Measurements from ENCODE around the gene TMEM145.
A peak's percentile ranks its signal among the peaks of the same experiment; 100 is the strongest.

TMEM145 gene

GRCh38 chr19:42290136-42290522 is 23.0 kb upstream of the TMEM145 start:
- DNase-seq = no peak

DNA sequence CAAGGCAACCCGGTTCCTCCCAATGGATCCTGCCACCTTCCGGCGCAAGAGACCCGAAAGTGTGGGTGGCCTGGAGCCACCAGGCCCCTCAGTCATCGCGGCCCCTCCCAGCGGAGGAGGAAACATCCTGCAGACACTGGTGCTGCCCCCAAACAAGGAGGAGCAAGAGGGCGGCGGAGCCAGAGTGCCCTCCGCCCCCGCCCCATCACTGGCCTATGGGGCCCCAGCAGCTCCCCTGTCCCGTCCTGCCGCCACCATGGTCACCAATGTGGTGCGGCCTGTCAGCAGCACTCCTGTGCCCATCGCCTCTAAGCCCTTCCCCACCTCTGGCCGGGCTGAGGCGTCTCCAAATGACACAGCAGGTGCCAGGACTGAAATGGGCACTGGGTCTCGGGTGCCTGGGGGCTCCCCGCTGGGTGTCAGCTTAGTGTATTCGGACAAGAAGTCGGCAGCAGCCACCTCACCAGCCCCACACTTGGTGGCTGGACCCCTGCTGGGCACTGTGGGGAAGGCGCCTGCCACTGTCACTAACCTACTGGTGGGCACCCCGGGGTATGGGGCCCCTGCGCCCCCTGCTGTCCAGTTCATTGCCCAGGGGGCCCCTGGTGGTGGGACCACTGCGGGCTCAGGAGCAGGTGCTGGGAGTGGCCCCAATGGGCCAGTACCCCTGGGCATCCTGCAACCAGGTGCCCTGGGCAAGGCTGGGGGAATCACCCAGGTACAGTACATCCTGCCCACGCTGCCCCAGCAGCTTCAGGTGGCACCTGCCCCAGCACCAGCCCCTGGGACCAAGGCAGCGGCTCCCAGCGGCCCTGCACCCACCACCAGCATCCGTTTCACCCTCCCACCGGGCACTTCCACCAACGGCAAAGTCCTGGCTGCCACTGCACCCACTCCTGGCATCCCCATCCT is 22.3 kb upstream of the TMEM145 start:
- peak; percentile 80 for DNase-seq

- DNase-seq = no peak
Measured at GRCh38 chr19:42291435-42291810, 21.7 kb upstream of the TMEM145 start.

GRCh38 chr19:42292042-42292960 is 20.8 kb upstream of the TMEM145 start:
- no peak for DNase-seq

GRCh38 chr19:42292963-42293362 is 20.1 kb upstream of the TMEM145 start:
- no peak for DNase-seq

- DNase-seq = no peak
Measured at GRCh38 chr19:42293540-42293939, 19.6 kb upstream of the TMEM145 start.

GRCh38 chr19:42293948-42294347 is 19.2 kb upstream of the TMEM145 start:
- DNase-seq = no peak

DNA sequence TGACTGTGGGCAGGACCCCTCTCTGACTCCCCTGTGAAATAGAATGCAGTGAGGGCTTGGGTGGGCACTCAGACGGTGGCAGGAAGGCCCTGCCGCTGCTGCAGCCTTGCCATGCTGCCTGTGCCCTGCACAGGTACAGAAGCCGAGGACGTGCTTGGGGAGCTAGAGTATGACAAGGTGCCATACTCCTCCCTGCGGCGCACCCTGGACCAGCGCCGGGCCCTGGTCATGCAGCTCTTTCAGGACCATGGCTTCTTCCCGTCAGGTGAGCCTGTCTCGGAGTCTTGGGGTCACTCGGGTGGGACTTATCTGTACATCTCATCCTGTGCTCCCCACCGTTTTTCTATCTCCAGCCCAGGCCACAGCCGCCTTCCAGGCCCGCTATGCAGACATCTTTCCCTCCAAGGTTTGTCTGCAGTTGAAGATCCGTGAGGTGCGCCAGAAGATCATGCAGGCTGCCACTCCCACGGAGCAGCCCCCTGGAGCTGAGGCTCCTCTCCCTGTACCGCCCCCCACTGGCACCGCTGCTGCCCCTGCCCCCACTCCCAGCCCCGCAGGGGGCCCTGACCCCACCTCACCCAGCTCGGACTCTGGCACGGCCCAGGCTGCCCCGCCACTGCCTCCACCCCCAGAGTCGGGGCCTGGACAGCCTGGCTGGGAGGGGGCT is 18.5 kb upstream of the TMEM145 start:
- no peak for DNase-seq

DNA sequence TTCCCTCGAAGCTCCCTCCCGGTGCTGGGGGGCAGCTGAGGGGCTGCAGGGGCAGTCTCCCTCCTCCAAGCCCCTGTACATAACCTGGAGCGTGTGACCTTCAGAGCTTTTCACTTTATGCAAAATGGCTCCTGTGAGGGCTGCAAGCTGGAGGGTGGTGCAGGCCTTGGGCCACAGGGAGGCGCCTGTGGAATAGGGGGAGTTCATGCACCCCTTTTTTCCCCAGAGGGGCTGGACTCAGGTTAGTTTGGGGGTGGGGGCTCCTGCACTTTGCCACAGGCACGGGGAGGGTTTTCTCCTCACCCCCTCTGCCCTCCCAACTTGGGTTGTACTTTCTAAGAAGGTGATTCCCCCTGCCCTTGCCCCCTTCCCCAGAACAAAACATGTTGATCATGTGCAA is 17.8 kb upstream of the TMEM145 start:
- DNase-seq = no peak

- peak; percentile 98 for DNase-seq
Measured at GRCh38 chr19:42295831-42296525, 17.1 kb upstream of the TMEM145 start.

GRCh38 chr19:42297039-42297438 is 16.1 kb upstream of the TMEM145 start:
- no peak for DNase-seq

GRCh38 chr19:42301646-42302203 is 11.4 kb upstream of the TMEM145 start, which contains the start of gene PRR19:
TSS of gene PRR19 (plus strand) at chr19:42302132. CDS start at chr19:42309585, 7,453 bp downstream.
- DNase-seq = no peak

DNA sequence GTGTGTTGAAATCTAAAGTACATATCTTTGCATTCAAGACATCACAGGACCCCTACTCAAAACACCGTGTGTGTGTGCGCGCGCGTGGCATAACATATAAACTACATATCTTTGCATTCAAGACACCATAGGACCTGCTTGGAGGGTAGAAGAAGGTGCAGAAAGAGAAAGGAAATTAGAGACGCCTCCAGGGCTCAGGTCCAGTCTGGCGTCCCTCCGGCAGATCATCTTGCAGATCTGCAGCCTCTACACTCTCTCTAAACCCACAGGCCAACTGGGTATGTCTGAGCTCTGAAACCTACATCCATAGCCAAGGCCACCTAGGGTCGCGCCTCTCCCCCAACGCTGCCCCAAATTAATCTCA is 10.0 kb upstream of the TMEM145 start:
- no peak for DNase-seq

- no peak for DNase-seq
Measured at GRCh38 chr19:42303876-42304275, 9.2 kb upstream of the TMEM145 start.

DNA sequence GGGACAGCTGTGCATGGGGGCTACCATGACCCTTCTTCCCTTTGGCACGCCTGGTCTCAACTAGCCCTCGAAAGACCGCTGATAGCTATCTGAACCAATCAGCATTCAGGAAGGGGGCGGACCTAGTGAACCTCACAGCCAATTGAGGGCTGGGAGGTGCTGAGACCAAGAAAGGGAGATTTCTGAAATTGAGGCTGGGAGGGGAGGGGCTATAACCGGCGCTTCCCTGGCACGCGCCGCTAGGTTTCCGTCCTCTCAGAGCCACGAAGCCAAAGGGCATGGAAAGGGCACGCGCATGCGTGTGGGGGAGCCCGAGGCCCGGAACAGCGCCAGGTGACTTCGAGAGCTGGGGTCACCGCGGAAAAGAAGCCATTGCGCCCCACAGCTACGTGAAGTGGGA is 6.5 kb upstream of the TMEM145 start:
- DNase-seq = no peak

DNA sequence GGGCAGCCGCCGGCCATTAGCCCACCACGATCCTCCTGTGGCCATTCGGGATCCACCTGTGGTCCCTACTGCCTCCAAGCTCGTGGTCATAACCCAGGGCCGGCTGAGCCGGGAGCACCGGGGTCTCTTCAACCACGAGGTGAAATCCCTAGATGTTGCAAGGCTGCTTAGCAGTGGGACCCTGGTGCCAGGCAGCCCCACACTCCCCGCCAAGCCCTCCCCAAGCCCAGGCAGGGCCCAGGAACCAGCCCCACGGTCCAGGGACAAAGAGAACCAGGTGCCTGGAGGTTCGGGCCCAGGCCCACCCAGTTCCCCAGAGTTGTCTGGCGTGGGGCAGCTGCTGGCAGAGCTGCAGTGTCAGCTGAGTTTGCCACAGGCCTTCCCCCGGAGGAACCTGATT is 3.4 kb upstream of the TMEM145 start:
- DNase-seq = no peak

DNA sequence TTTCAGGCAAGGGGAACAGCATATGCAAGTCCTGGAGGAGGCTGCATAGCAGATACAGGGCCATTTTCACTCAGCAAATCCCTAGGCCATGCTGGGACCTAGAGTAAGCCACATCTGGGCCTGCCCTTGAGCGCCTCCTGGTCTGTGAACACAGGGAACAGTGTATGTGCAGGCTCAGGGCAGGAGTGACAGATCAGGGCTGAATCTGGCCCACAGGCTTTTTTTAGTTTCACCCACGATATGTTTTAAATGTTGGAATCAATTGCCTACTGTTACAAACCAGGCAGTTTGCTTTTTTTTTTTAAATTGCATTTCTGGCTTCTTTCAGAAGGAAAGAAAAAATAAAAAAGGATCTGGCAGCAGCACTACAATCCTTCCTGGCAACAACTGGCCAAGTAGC is 1.5 kb upstream of the TMEM145 start:
- no peak for DNase-seq

DNA sequence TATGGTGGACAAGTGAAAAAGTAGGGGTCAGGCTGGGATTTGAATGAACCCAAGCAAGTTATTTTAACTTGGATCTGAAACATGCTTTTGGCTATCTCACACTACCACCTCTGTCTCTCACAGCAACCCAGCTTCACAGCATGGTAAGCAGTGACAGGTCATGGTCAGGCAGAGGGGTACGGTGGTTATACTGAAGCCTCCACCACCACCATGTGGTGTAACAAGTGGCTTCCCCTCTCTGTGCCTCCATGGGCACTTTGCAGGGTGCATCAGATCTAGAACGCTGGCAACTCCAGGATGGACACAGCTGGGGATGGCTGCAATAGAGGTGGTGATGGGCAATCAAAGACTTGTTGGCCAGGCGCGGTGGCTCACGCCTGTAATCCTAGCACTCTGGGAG is 739 bp upstream of the TMEM145 start:
- no peak for DNase-seq

- no peak for DNase-seq
Measured at GRCh38 chr19:42313840-42314755, 989 bp downstream of the TMEM145 start.

- DNase-seq = no peak
Measured at GRCh38 chr19:42315024-42315423, 1.9 kb downstream of the TMEM145 start.
